ENCODE measurements around the gene JUP. TPM values are rescaled to one million over a fixed set of nuclear protein-coding genes. Genes with fewer than 3 reads are reported as not detected.

Gene JUP
- total and polyA plus RNA-seq, 8 donors = 59.5 to 248 (median 90.1) TPM

DNA sequence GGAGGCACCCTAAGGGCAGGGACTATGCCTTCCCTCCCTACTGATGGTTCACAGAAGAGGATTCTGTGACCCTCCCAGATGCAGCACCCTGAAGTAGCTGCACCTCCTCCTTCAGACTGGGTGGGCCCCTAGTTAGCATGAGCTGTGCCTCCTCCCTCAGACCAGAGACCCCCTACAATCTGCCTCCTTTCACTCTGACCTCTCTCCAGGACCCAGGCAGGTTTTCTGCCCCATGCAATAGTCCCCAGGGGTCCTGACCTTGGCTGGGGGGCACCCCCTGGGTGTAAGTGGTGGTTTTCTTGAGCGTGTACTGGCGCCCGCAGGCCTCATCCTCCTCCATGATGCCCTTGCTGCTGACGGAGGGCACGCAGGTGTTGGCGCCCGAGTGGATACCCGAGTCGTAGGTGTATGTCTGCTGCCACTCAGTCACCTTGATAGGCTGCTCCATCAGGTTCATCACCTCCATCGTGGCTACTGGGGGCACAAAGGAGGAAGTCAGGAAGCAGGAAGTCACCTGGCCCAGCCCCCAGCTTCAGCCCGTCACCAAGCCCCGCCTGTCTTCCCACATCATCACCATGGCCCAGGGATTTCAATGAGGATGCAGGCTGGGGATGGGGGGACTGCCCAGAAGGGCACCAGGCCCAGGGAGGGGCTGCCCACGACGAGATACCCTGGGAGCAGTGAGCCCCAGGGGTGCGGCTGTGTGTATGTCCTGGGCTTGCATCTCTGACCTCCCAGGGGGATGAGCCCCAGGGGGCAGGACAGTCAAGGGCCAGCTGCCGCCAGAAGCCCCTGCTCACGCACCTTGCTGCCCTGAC, 14.9 kb downstream of the JUP start:
- peak overlapping the region; percentile 74 to 94 (median 86) for H3K27ac ChIP-seq
- H3K27me3 ChIP-seq = no peaks in the 10 kb centered on the region
- DNase-seq = no peak
- WGBS, 5 donors = 67 to 87% (median 73%) methylated on average over 12 to 17 of the region's 17 CpGs
- TF ChIP-seq EP300 (IDR thresholded peaks at IDR 0.05) = no peak
- H3K9me3 ChIP-seq = no peaks in the 10 kb centered on the region
- peak overlapping the region in 1 of 4 donors; percentile 21 for H3K4me3 ChIP-seq
- H3K4me1 ChIP-seq = peaks cover 50 to 55% (median 52%) of the 10 kb centered on the region in 4 donors
- intact Hi-C loops (cut with DNase I; ENCODE audit: low total_unique reads) = no loop called here
- peaks cover 45 to 62% (median 55%) of the 10 kb centered on the region in 4 donors for H3K36me3 ChIP-seq

DNA sequence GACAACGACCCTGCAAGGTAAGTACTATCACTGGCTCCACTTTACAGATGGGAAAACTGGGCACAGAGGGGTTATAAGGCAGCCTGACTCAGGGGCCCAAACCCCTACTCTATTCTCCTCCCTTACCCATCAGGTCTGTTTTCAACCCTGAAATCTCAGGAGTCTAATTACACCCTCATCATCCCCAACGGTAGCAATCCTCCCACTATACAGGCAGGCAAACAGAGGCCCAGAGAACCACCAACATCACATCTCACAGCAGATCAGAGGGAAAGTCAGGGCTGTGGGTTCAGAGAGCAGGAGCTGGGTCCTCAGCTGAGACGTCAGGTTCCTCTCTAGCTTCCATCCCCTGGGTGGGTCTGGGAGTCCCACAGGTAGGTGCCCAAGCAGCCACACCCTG, 16.5 kb downstream of the JUP start:
- peaks cover 34 to 39% (median 36%) of the 10 kb centered on the region in 4 donors for H3K4me1 ChIP-seq
- TF ChIP-seq, protein P1, sequence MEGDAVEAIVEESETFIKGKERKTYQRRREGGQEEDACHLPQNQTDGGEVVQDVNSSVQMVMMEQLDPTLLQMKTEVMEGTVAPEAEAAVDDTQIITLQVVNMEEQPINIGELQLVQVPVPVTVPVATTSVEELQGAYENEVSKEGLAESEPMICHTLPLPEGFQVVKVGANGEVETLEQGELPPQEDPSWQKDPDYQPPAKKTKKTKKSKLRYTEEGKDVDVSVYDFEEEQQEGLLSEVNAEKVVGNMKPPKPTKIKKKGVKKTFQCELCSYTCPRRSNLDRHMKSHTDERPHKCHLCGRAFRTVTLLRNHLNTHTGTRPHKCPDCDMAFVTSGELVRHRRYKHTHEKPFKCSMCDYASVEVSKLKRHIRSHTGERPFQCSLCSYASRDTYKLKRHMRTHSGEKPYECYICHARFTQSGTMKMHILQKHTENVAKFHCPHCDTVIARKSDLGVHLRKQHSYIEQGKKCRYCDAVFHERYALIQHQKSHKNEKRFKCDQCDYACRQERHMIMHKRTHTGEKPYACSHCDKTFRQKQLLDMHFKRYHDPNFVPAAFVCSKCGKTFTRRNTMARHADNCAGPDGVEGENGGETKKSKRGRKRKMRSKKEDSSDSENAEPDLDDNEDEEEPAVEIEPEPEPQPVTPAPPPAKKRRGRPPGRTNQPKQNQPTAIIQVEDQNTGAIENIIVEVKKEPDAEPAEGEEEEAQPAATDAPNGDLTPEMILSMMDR (IDR thresholded peaks at IDR 0.05) = no peak
- TF ChIP-seq POLR2AphosphoS5 (IDR thresholded peaks at IDR 0.05) = no peak
- TF ChIP-seq POLR2A (IDR thresholded peaks at IDR 0.05) = no peak
- no peak for TF ChIP-seq EP300 (IDR thresholded peaks at IDR 0.05)
- H3K27ac ChIP-seq = no peak overlapping the region
- no peaks in the 10 kb centered on the region for H3K27me3 ChIP-seq
- H3K9me3 ChIP-seq = no peaks in the 10 kb centered on the region
- no peak for DNase-seq
- no peak overlapping the region for H3K4me3 ChIP-seq
- WGBS, 5 donors = 69 to 78% (median 74%) methylated on average over 3 of the region's 3 CpGs
- H3K36me3 ChIP-seq = peaks cover 54 to 70% (median 68%) of the 10 kb centered on the region in 4 donors
- intact Hi-C loops (cut with DNase I; ENCODE audit: low total_unique reads) = no loop called here

DNA sequence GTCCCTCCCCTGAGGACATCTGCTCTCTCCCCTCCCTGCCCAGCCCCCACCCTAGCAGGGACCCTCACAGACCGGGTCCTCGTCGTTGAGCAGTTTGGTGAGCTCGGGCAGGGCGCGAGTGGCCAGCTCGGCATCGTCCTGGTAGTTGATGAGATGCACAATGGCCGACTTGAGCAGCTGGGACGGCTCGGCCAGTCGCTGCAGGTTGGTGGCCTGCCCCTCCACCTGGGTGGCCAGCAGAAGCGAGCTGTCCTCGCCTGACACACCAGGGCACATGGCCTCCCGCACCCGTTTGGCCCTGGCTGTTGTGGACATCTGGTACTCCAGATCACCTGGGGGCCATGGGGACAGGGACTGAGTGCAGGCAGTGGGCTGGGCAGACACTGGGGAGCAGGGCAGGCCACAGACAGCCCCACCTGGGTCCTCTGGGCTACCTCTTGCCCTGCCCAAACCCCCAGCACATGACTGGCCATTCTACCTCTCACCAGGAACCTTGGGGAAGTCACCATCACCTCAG, 17.1 kb downstream of the JUP start:
- H3K9me3 ChIP-seq = no peaks in the 10 kb centered on the region
- H3K36me3 ChIP-seq = peaks cover 60 to 76% (median 74%) of the 10 kb centered on the region in 4 donors
- WGBS, 5 donors = 53 to 87% (median 82%) methylated on average over 3 to 16 of the region's 16 CpGs
- no peaks in the 10 kb centered on the region for H3K27me3 ChIP-seq
- H3K27ac ChIP-seq = no peak overlapping the region
- no peak overlapping the region for H3K4me3 ChIP-seq
- intact Hi-C loops (cut with DNase I; ENCODE audit: low total_unique reads) = no loop called here
- no peak for DNase-seq
- peaks cover 30 to 33% (median 31%) of the 10 kb centered on the region in 4 donors for H3K4me1 ChIP-seq
- TF ChIP-seq EP300 (IDR thresholded peaks at IDR 0.05) (no peak), POLR2A (IDR thresholded peaks at IDR 0.05) (no peak), POLR2AphosphoS5 (IDR thresholded peaks at IDR 0.05) (no peak)
- TF ChIP-seq, protein P1 (IDR thresholded peaks at IDR 0.05) = no peak

DNA sequence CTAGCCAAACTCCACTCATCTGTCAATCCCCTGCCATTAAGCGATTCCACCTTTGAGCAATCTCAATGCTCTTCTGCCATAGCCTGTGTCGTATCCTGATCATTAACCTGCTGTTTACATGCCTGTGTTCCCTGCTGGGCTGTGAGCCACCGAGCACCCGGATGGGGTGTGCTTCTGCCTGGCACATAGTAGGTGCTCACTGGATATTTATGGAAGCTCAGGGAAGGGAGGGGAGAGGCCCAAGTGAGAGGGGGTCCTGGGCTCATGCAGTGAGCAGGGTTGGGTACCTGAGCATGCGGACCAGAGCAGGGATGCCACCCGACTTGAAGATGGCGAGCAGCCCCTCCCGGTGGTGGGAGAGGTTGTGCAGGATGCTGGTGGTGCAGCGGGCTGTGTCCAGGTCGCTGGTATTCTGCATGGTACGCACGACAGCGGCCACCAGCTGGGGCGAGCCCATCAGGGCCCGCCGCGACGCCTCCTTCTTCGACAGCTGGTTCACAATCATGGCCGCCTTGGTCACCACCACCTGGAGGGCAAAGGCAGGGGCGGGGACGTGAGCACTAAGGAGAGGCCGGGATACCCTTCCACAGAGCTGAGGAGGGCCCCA, 17.7 kb downstream of the JUP start:
- intact Hi-C loops (cut with DNase I; ENCODE audit: low total_unique reads) = no loop called here
- WGBS, 5 donors = 84 to 90% (median 89%) methylated on average over 14 to 23 of the region's 23 CpGs
- no peak for TF ChIP-seq EP300 (IDR thresholded peaks at IDR 0.05)
- TF ChIP-seq, protein P1 (IDR thresholded peaks at IDR 0.05) = no peak
- no peak for TF ChIP-seq POLR2AphosphoS5 (IDR thresholded peaks at IDR 0.05)
- TF ChIP-seq POLR2A (IDR thresholded peaks at IDR 0.05) = no peak
- H3K9me3 ChIP-seq = no peaks in the 10 kb centered on the region
- H3K4me3 ChIP-seq = no peak overlapping the region
- H3K27me3 ChIP-seq = no peaks in the 10 kb centered on the region
- H3K4me1 ChIP-seq = peaks cover 24 to 27% (median 25%) of the 10 kb centered on the region in 4 donors
- no peak overlapping the region for H3K27ac ChIP-seq
- no peak for DNase-seq
- H3K36me3 ChIP-seq = peaks cover 66 to 82% (median 80%) of the 10 kb centered on the region in 4 donors

Measured in stomach (tissue), 9 donors.